Stimulated activated CD8-positive, alpha-beta memory T cell treated with anti-CD3 and anti-CD28 coated beads, Interleukin-4, amount 100 ng/mL, for 4 hours (primary cell): ENCODE measurements around the gene DHX58.
"Not testable (repeated sequence)": the region's sequence is repeated elsewhere in the genome, so short reads cannot be mapped to it uniquely, and the experiment has no call there.

Experiments
- DNase-seq, 2 donors: peaks; one replicate each; pipeline ENCODE4 v3.0.0-alpha.2; 2020; ENCODE audit warnings: low read depth in 2 of 2, low spot score in 1 of 2

Gene DHX58

DNA sequence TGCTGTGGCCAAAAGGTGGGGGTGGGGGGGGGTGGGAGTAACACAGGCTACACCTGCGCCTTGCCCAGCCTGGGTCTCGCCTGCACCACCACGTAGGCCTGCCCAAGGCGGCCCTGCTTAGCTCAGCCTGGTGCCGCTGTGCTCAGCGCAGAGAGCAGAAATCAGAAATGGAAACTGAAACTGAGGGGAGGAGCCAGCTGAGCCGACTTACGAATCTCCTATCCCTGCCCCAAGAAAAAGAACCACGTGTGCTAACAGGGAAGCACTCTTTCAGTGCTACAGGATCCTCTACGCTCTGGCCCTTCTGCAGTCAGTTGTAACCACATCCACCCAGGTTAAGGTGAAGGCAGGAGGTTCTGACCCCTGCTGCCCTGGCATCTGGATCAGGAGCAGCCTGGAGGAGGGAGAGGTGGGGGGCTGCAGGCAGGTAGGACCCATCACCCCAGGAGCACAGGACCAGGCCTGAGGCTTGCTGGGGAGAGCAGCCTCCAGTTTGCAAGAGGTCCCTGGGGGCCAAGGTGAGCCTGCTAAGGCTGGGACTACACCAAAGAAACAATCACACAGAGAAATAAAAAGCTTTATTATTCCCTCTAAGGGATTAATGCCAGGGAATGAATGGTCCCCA, at the start of gene DHX58:
Gene DHX58, minus strand, starts transcription at position 163 of the 625 bp plus-strand sequence. CDS start 822 bp downstream, outside the sequence.
- peak; percentile 47 to 53 for DNase-seq

DNA sequence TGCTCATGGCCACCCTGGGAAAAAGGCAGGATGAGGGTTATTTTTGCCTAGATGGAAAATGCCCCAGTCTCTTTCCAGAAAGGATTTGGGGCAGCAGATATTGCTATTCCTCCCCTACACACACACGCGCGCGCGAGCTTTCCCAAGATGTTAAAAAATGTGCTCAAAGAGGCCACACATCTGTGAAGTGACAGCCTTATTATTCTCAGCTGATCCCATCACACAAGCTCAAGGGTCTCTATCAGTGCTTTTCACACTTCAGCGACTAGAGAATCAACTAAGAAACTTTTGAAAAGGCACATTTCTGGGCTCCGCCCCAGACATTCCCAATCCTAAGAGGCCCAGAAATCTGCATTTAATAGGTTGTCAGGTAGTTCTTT, 48.0 kb upstream of the DHX58 start:
- no peak for DNase-seq

GRCh38 chr17:42159796-42160530, 47.4 kb upstream of the DHX58 start:
- no peak for DNase-seq

DNA sequence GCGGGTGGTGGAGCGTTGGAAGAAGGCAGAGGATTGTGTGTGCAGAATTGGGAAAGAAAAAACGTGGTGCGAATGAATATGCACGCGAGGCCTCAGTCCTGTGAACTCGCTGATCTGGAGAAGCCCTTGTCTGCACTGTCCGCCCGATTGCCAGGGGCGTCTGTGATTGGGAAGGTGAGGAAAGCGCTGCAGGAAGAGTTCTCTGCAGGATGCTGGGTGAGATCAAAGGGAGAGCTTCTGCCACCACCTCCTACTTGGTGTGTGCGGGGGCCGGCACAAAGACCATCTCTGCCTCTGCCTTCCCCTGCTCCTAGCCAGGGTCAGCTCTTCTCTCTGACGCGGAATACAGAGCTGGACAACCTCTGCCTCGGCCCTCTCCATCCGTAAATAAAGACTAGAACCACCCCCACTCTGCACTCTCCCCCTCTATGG, 43.1 kb upstream of the DHX58 start:
- DNase-seq: no peak

- DNase-seq: no peak
Observed at GRCh38 chr17:42153919-42154742, 41.6 kb upstream of the DHX58 start.

DNA sequence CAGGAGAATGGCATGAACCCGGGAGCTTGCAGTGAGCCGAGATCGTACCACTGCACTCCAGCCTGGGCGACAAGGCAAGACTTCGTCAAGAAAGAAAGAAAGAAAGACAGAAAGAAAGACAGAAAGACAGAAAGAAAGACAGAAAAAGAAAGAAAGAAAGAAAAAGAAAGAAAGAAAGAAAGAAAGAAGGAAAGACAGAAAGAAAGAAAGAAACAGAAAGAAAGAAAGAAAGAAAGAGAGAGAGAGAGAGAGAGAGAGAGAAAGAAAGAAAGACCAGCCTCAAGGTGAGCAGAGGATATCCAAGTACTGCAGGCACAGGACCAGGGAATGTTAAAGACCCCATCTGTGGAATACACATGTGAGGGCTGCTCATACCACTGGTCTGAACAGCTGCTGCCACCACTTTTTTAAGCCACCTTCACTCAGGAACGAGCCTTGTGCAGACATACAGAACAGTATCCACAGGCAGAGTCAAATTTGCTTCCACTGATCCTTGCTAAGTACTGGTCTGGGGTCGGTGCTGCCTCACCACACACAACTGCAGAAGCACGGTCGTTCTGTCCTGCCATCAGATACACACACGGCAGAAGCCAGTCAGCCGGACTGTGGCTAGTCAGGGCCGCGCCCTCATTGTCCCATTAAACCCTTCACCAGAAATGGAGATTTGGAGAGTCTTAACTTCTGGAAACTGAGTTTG, 34.5 kb upstream of the DHX58 start:
- DNase-seq: no peak

DNA sequence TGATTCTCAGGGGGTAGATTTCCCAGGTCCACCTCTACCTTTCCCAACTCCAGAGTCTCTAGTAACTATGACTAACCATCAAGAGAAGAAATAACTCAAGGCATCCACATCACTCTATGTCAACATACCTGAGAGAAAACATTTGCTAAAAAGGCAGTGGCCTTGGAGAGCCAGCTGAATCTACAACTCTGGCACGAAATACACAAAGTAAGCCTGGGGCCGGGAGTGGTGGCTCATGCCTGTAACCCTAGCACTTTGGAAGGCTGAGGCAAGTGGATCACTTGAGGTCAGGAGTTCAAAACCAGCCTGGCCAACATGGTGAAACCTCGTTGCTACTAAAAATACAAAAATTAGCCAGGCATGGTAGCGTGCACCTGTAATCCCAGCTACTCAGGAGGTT, 30.6 kb upstream of the DHX58 start:
- not testable (repeated sequence) for DNase-seq

DNA sequence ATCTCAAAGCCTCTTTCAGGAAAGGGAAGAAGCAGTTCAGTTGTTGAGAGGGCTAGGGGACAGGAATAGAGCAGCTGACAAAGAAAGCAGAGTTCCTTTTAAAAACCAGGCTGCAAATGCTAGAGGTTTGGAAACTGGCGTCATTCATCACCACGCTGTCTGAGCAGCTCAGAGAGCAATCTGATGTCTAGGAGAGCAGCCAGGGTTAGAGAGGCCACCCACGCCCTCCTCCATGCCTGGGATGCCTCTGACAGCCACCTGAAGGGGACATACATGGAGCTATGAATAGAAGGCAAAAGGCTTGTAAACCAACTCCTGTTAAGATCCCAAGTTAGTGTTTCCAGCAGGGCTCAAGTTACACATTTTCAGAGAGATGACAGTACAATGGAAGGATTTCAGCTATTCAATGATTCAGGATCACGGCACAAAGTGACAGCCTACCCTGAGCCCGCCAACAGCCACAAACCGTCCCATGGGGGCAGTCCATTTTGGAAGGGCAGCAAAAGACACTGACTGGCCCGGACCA, 29.9 kb upstream of the DHX58 start:
- no peak for DNase-seq

DNA sequence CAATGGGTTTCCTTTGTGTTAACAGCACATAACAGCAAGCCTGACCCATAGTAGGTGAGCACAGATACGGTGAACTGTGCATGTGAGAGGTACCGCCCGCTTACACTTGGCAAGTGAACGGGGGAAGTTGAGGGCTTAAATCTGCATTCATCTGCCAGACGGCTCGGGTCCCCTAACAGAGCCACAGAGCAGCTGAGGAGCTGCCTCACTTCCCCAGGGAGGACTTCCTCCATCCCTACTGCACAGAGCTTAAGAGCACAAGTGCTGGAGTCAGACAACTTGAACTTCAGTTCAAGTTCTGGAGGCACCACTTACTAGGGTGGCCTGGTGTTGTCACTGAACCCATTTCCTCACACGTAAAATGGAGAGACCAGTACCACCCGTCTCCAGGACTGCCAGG, 28.9 kb upstream of the DHX58 start:
- no peak for DNase-seq

DNA sequence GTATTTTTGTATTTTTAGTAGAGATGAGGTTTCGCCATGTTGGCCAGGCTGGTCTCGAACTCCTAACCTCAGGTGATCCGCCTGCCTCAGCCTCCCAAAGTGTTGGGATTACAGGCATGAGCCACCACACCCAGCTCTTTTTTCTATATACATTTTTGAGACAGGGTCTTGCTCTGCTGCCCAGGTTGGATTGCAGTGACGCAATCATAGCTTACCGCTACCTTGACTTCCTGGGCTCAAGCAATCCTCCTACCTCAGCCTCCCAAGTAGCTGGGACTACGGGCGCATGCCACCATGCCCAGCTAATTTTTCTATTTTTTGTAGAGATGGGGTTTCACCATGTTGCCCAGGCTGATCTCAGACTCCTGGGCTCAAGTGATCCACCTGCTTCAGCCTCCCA, 28.2 kb upstream of the DHX58 start:
- not testable (repeated sequence) for DNase-seq

DNA sequence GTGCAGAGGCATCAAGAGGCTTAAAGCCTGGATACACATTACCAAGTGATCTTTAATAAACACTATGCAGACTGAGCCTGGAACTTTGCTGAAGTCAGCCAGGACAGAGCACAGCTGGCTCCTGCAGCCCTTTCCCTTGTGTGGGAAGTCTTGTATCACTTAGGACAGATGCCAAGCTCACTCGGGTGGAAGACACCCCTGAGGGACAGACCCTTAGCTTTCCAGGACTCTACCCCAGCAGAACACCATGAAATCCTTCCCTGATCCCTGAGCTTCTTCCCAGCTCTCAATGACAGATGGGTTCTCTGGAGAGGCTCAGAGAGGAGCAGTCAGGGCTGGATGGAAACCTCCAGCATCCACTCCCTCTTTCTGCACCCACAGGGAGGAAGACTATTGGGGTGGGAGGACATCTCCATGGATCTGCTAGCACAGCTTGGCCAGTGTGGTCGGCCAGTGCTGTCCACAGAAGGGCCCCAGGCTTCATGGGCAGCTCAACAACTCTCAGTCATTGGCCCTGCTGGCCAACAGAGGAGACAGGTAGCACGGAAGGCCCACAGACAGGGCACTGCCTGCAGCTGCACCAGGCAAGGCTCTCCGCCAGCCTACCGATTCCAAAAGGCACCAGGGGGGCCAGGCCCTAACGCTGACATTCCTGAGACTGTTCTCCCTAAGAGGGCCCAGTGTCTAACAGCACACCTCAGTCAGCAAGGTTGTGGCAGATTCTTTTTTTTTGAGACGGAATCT, 26.4 kb upstream of the DHX58 start:
- no peak for DNase-seq

GRCh38 chr17:42136654-42137051, 24.1 kb upstream of the DHX58 start:
- DNase-seq: no peak

GRCh38 chr17:42135664-42136653, 23.4 kb upstream of the DHX58 start:
- DNase-seq: no peak

- no peak for DNase-seq
Observed at GRCh38 chr17:42135151-42135550, 22.6 kb upstream of the DHX58 start.

- DNase-seq: no peak
Observed at GRCh38 chr17:42133461-42134041, 21.0 kb upstream of the DHX58 start.

GRCh38 chr17:42132941-42133340, 20.4 kb upstream of the DHX58 start:
- no peak for DNase-seq

GRCh38 chr17:42131981-42132432, 19.5 kb upstream of the DHX58 start:
- no peak for DNase-seq

DNA sequence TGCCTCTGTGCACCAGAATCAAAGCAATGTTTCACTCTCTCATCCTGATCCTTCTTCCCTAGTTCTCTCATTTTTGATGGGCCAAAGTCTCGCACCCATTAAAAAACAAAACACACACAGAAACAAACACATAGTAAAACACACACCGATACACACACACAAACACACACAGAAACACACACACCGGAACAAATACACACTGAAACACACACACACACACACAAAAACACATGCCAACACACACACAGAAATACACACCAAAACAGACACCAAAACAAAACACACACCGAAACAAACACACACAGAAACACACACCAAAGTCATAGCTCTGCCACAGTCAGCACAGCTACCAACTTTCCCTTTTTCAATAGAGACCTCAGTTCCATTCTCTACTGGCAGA, 18.7 kb upstream of the DHX58 start:
- no peak for DNase-seq
